Progenitor cell of endocrine pancreas (in vitro differentiated cells): ENCODE measurements around the gene ERC1. TPM values are rescaled to one million over a fixed set of nuclear protein-coding genes. Genes with fewer than 3 reads are reported as not detected.
A peak's percentile ranks its signal among the peaks of the same experiment; 100 is the strongest.

Experiments
- DNase-seq: peaks from one replicate; pipeline ENCODE4 v3.0.0; 2021; ENCODE audit warnings: low spot score; ENCODE audit not compliant: unreplicated experiment
- H3K27ac Mint-ChIP-seq: 2 replicates; pipeline ENCODE4 v1.8.0; 2021; ENCODE audit warnings: mild to moderate bottlenecking, moderate library complexity, mixed read lengths
- H3K27me3 Mint-ChIP-seq: 2 replicates; pipeline ENCODE4 v1.8.0; 2021; ENCODE audit warnings: mixed read lengths
- H3K36me3 Mint-ChIP-seq: 2 replicates; pipeline ENCODE4 v1.8.0; 2022; ENCODE audit warnings: mixed read lengths; ENCODE audit not compliant: insufficient read depth
- H3K4me1 Mint-ChIP-seq: 2 replicates; pipeline ENCODE4 v1.8.0; 2021; ENCODE audit warnings: low read depth, mixed read lengths
- H3K4me3 Mint-ChIP-seq: 2 replicates; pipeline ENCODE4 v1.8.0; 2021; ENCODE audit warnings: low read depth, mild to moderate bottlenecking, moderate library complexity, mixed read lengths
- H3K9me3 Mint-ChIP-seq: 2 replicates; pipeline ENCODE4 v1.8.0; 2021; ENCODE audit warnings: low read depth, mixed read lengths
- total RNA-seq: library from RNA; stranded (reverse); gene quantifications from 2 replicates; pipeline ENCODE4 v1.2.1, GENCODE V29; 2021
- TF ChIP-seq, protein P1 (sequence below): fragments of 200-600 bp; sonication (generic); IDR thresholded peaks from one replicate; pipeline ENCODE4 v1.5.0; 2021; ENCODE audit warnings: antibody characterized with exemption, mild to moderate bottlenecking; ENCODE audit not compliant: unreplicated experiment

ERC1 gene
- total RNA-seq, 1 donor from 2014 or later: 146 TPM

- Mint-ChIP-seq H3K4me3 (no peak overlapping the region), H3K9me3 (peaks cover 17% of the 10 kb centered on the region), H3K27me3 (no peaks in the 10 kb centered on the region), H3K27ac (no peak overlapping the region), H3K36me3 (peaks cover 58% of the 10 kb centered on the region), H3K4me1 (peaks cover 2% of the 10 kb centered on the region)
- TF ChIP-seq, protein P1, sequence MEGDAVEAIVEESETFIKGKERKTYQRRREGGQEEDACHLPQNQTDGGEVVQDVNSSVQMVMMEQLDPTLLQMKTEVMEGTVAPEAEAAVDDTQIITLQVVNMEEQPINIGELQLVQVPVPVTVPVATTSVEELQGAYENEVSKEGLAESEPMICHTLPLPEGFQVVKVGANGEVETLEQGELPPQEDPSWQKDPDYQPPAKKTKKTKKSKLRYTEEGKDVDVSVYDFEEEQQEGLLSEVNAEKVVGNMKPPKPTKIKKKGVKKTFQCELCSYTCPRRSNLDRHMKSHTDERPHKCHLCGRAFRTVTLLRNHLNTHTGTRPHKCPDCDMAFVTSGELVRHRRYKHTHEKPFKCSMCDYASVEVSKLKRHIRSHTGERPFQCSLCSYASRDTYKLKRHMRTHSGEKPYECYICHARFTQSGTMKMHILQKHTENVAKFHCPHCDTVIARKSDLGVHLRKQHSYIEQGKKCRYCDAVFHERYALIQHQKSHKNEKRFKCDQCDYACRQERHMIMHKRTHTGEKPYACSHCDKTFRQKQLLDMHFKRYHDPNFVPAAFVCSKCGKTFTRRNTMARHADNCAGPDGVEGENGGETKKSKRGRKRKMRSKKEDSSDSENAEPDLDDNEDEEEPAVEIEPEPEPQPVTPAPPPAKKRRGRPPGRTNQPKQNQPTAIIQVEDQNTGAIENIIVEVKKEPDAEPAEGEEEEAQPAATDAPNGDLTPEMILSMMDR: no peak
- no peak for DNase-seq
Observed at GRCh38 chr12:1297639-1298175, 306.7 kb downstream of the ERC1 start.

GRCh38 chr12:1300460-1300859 lies 309.4 kb downstream of the ERC1 start:
- peaks cover 17% of the 10 kb centered on the region for H3K9me3 Mint-ChIP-seq
- TF ChIP-seq, protein P1: no peak
- DNase-seq: no peak
- no peak overlapping the region for H3K27ac Mint-ChIP-seq
- no peaks in the 10 kb centered on the region for H3K27me3 Mint-ChIP-seq
- H3K36me3 Mint-ChIP-seq: peaks cover 57% of the 10 kb centered on the region
- H3K4me3 Mint-ChIP-seq: no peak overlapping the region
- no peaks in the 10 kb centered on the region for H3K4me1 Mint-ChIP-seq

- TF ChIP-seq, protein P1: no peak
- Mint-ChIP-seq H3K27me3 (no peaks in the 10 kb centered on the region), H3K27ac (no peak overlapping the region), H3K36me3 (peaks cover 48% of the 10 kb centered on the region), H3K4me3 (no peak overlapping the region), H3K4me1 (no peaks in the 10 kb centered on the region), H3K9me3 (peaks cover 17% of the 10 kb centered on the region)
- no peak for DNase-seq
Observed at GRCh38 chr12:1302201-1302870, 311.3 kb downstream of the ERC1 start.

GRCh38 chr12:1305063-1305434 lies 314.0 kb downstream of the ERC1 start:
- H3K9me3 Mint-ChIP-seq: peaks cover 5% of the 10 kb centered on the region
- no peak for DNase-seq
- H3K27me3 Mint-ChIP-seq: no peaks in the 10 kb centered on the region
- TF ChIP-seq, protein P1: no peak
- H3K36me3 Mint-ChIP-seq: peaks cover 31% of the 10 kb centered on the region
- no peak overlapping the region for H3K27ac Mint-ChIP-seq
- H3K4me3 Mint-ChIP-seq: no peak overlapping the region
- peaks cover 1% of the 10 kb centered on the region for H3K4me1 Mint-ChIP-seq

GRCh38 chr12:1305791-1306500 lies 314.9 kb downstream of the ERC1 start:
- H3K4me1 Mint-ChIP-seq: peaks cover 5% of the 10 kb centered on the region
- no peak for DNase-seq
- TF ChIP-seq, protein P1: no peak
- H3K4me3 Mint-ChIP-seq: no peak overlapping the region
- no peaks in the 10 kb centered on the region for H3K27me3 Mint-ChIP-seq
- H3K9me3 Mint-ChIP-seq: no peaks in the 10 kb centered on the region
- H3K27ac Mint-ChIP-seq: peak overlapping the region; percentile 20
- peaks cover 22% of the 10 kb centered on the region for H3K36me3 Mint-ChIP-seq
